ENCODE measurements around the gene KIAA1671. TPM values are rescaled to one million over a fixed set of nuclear protein-coding genes. Genes with fewer than 3 reads are reported as not detected.

Gene KIAA1671
- total and polyA plus RNA-seq, 2 of the 13 experiments (the other 11 are each of a cell fraction or from before 2014, with no cell fraction given), result 13.5 to 13.6 TPM

DNA sequence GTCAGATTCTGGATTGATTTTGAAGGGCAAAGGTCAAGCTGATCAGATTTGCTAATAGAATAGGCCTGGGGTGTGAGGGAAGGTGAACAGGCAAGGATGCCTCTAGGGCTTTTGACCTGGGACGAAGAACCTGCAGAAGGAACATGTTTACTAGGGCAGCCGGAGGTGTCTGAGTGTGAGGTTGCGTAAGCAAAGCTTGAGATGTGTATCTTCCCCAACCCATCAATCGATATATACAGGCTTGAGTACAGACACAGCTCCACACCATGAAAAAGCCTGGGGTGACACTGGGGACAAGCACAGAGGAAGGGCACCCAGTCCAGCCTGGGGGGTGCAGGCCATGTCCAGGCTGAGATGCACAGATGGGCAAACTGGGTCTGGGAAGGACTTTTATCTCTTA lies 7.1 kb upstream of the KIAA1671 start:
- Histone ChIP-seq H3K9ac (ENCODE audit: insufficient read depth, low read depth, low read length) (no peak overlapping the region), H3K79me2 (ENCODE audit: insufficient read depth, low read length) (no peaks in the 10 kb centered on the region), H3K27ac (ENCODE audit: extremely low read length, insufficient read depth, low read length) (no peak overlapping the region), H3K36me3 (replicated peaks in 1 of 2; ENCODE audit: control insufficient read depth in 1 of 2, insufficient read depth in 2 of 2, low read length in 2 of 2) (no peaks in the 10 kb centered on the region), H3K27me3 (ENCODE audit: control insufficient read depth in 1 of 2, insufficient read depth in 2 of 2, low read length in 2 of 2) (no peaks in the 10 kb centered on the region), H3K4me3 (replicated peaks in 1 of 3; ENCODE audit: insufficient read depth in 1 of 3, low read depth in 2 of 3, low read length in 3 of 3) (no peak overlapping the region), H3K4me1 (ENCODE audit: insufficient read depth, low read length) (peaks cover 26% of the 10 kb centered on the region), H4K20me1 (ENCODE audit: insufficient read depth, low read length) (no peaks in the 10 kb centered on the region), H3K9me3 (ENCODE audit: low read length) (no peaks in the 10 kb centered on the region), H2AFZ (ENCODE audit: low read length) (no peak overlapping the region), H3K4me2 (ENCODE audit: low read depth, low read length) (no peak overlapping the region)
- ChIA-PET POLR2A (no interaction called here), CTCF (ENCODE audit: low intra/inter-chr PET ratio, low total read pairs) (no interaction called here)
- FAIRE-seq (no peak), ATAC-seq (no peak; the same call in 1 of the 3 replicates), DNase-seq (ENCODE audit: low spot score) (no peak)
- in situ Hi-C loops (cut with HindIII; ENCODE audit: extremely low pct_ligation_motif_present, low pct_unique_long_range_greater_than_20kb) (loop anchor here (10.0 to 25.0 kb wide), 2 partner anchors 109 to 242 kb away; partner anchors contain the start of gene CRYBB3), intact Hi-C loops (cut with micrococcal nuclease; ENCODE audit: unreplicated experiment) (no loop called here)
- TF ChIP-seq MBNL3 (CRISPR knock-in tag; conservative IDR thresholded peaks at IDR 0.05), result no peak
- TF ChIP-seq ZBTB8A (CRISPR knock-in tag; IDR thresholded peaks at IDR 0.05; ENCODE audit: borderline replicate concordance, low read depth), result no peak
- TF ChIP-seq NR2F6 (IDR thresholded peaks at IDR 0.05), result peak; percentile 35; the same call in 1 of the 2 replicates
- no peak for TF ChIP-seq NR2F6 (CRISPR knock-in tag; IDR thresholded peaks at IDR 0.05)
- TF ChIP-seq FOSL2 (CRISPR knock-in tag; IDR thresholded peaks at IDR 0.05), result no peak
- TF ChIP-seq CEBPG (CRISPR knock-in tag; IDR thresholded peaks at IDR 0.05), result 0 out of 2 replicates have a peak, but pooled peaks have one; percentile 31
- 0 out of 2 replicates have a peak, but pooled peaks have one; percentile 59 for TF ChIP-seq ONECUT2 (CRISPR knock-in tag; IDR thresholded peaks at IDR 0.05)
- no peak for TF ChIP-seq ZFP41 (CRISPR knock-in tag; IDR thresholded peaks at IDR 0.05; ENCODE audit: borderline replicate concordance)
- no peak for TF ChIP-seq SNRNP70 (IDR thresholded peaks at IDR 0.05; ENCODE audit: low read depth, low read length)
- no peak for TF ChIP-seq ZNF558 (CRISPR knock-in tag; IDR thresholded peaks at IDR 0.05; ENCODE audit: borderline replicate concordance)
- peak; percentile 67; the same call in 1 of the 2 replicates for TF ChIP-seq CEBPB (IDR thresholded peaks at IDR 0.05; ENCODE audit: borderline replicate concordance, low read depth, low read length)
- no peak for TF ChIP-seq MTF1 (CRISPR knock-in tag; IDR thresholded peaks at IDR 0.05)
- BruUV-seq (replicated peaks), result no TSS peak
- 17% methylated on average over 4 of the region's 4 CpGs for WGBS (ENCODE audit: low lambda C conversion rate)
